ENCODE data around the gene TIGAR.

TIGAR gene

GRCh38 chr12:4282892-4283511, 38.0 kb upstream of the TIGAR start:
- DNase-seq, result no peak

- DNase-seq, result no peak
Observed at GRCh38 chr12:4283512-4284255, 37.3 kb upstream of the TIGAR start.

- DNase-seq, result no peak
Observed at GRCh38 chr12:4284306-4284705, 36.7 kb upstream of the TIGAR start.

- no peak for DNase-seq
Observed at GRCh38 chr12:4285070-4285469, 35.9 kb upstream of the TIGAR start.

- DNase-seq, result no peak
Observed at GRCh38 chr12:4286228-4286627, 34.8 kb upstream of the TIGAR start.

- DNase-seq, result no peak
Observed at GRCh38 chr12:4286771-4287317, 34.2 kb upstream of the TIGAR start.

- no peak for DNase-seq
Observed at GRCh38 chr12:4287325-4288211, 33.4 kb upstream of the TIGAR start.

- DNase-seq, result no peak
Observed at GRCh38 chr12:4288296-4289131, 32.5 kb upstream of the TIGAR start.

- DNase-seq, result no peak
Observed at GRCh38 chr12:4289231-4289878, 31.7 kb upstream of the TIGAR start.

GRCh38 chr12:4289998-4290790, 30.8 kb upstream of the TIGAR start:
- DNase-seq, result no peak

- no peak for DNase-seq
Observed at GRCh38 chr12:4292341-4293073, 28.5 kb upstream of the TIGAR start.

- DNase-seq, result no peak
Observed at GRCh38 chr12:4293299-4293965, 27.6 kb upstream of the TIGAR start.

GRCh38 chr12:4293966-4294505, 27.0 kb upstream of the TIGAR start:
- no peak for DNase-seq

GRCh38 chr12:4296751-4297150, 24.3 kb upstream of the TIGAR start:
- no peak for DNase-seq

- no peak for DNase-seq
Observed at GRCh38 chr12:4297617-4298016, 23.4 kb upstream of the TIGAR start.

- no peak for DNase-seq
Observed at GRCh38 chr12:4300883-4301282, 20.1 kb upstream of the TIGAR start.

- DNase-seq, result no peak
Observed at GRCh38 chr12:4301932-4302501, 19.0 kb upstream of the TIGAR start.

GRCh38 chr12:4302881-4303280, 18.1 kb upstream of the TIGAR start:
- DNase-seq, result no peak

GRCh38 chr12:4303750-4304149, 17.3 kb upstream of the TIGAR start:
- no peak for DNase-seq

Measured in T1000 (cell line).